Cardiac fibroblast (primary cell): Measurements from ENCODE around the gene HCFC1R1.

Experiments
- DNase-seq, 2 donors: peaks; one replicate each; pipeline versions ENCODE4 v3.0.0 to v3.0.0-alpha.2; 2010; ENCODE audit warnings: low read depth in 2 of 2
- H3K4me3 ChIP-seq, 2 donors: replicated peaks in 1 of 2; 1 replicate in 1 of 2; 2 replicates in 1 of 2; pipeline ENCODE4 v1.5.1; 2011; ENCODE audit warnings: low read depth in 2 of 2, low read length in 2 of 2, mild to moderate bottlenecking in 2 of 2, moderate library complexity in 1 of 2
- CTCF ChIP-seq: IDR thresholded peaks from one replicate; pipeline ENCODE4 v1.5.1; 2011; ENCODE audit warnings: low read depth, mild to moderate bottlenecking, low read length, inconsistent platforms

HCFC1R1 gene

GRCh38 chr16:2983706-2984136 is 40.0 kb downstream of the HCFC1R1 start:
- peak overlapping the region; percentile 13 to 33 for H3K4me3 ChIP-seq

DNA sequence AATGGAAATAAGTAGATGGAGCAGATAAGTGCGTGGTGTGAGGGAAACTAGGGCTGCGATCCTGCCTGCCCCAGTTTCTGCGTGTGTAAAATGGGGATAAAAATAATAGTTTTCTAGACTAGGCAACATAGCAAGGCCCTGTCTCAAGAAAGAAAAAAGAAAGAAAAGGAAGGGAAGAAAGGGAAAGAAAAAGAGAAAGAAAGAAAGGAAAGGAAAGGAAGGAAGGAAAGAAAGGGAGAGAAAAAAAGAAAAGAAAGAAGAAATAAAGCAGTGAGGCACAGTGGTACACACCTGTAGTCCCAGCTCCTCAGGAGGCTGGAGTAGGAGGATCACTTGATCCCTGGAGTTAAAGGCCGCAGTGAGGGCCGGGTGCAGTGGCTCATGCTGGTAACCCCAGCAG is 41.3 kb downstream of the HCFC1R1 start:
- TF ChIP-seq CTCF: no peak
- no peak overlapping the region for H3K4me3 ChIP-seq
- no peak for DNase-seq

More at GRCh38 chr16:2983706-2984136, 40.0 kb downstream of the HCFC1R1 start:
- DNase-seq: peak; percentile 74 to 82
- TF ChIP-seq CTCF: peak; percentile 44

- no peak overlapping the region for H3K4me3 ChIP-seq
- TF ChIP-seq CTCF: no peak
- no peak for DNase-seq
These were observed 41.9 kb downstream of the HCFC1R1 start for GRCh38 chr16:2981899-2982250.

DNA sequence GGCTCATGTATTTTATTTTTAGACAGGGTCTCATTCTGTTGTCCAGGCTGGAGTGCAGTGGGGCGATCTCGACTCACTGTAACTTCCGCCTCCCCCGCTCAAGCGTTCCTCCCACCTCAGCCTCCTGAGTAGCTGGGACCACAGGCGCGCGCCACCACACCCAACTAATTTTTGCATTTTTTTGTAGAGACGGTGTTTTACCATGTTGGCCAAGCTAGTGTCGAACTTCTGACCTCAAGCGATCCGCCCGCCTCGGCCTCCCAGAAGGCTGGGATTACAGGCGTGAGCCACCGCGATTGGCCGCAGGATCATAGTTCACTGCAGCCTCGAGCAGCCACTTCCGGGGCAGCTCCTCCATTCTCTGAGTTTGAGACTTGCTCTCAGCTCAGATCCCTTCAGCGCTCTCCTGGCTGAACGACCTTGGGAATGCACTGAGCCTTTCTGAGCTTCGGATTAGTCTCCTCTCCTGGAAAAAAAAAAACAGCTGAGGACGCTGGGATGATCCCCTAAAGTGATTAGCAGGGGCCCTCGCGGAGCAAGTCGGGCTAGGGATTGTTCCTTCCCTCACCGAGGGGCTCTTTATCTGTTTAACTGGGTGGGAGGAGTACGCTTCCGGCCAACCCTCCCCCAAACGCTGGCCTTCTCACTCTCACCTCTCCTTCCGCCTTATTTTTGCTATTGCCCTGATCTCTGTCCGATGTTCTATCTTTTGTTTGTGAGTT is 42.4 kb downstream of the HCFC1R1 start:
- DNase-seq: peak in 1 of 2 donors; percentile 23
- H3K4me3 ChIP-seq: peak overlapping the region in 1 of 2 donors; percentile 71
- no peak for TF ChIP-seq CTCF

GRCh38 chr16:2980227-2981176 is 43.2 kb downstream of the HCFC1R1 start, which contains the start of gene PKMYT1:
PKMYT1 (minus strand) TSS chr16:2980446; CDS start chr16:2979657, 789 bp downstream.
- peak; percentile 82 to 89 for DNase-seq
- no peak for TF ChIP-seq CTCF
- peak within 1 kb of the TSS; percentile 66 to 71 for H3K4me3 ChIP-seq

DNA sequence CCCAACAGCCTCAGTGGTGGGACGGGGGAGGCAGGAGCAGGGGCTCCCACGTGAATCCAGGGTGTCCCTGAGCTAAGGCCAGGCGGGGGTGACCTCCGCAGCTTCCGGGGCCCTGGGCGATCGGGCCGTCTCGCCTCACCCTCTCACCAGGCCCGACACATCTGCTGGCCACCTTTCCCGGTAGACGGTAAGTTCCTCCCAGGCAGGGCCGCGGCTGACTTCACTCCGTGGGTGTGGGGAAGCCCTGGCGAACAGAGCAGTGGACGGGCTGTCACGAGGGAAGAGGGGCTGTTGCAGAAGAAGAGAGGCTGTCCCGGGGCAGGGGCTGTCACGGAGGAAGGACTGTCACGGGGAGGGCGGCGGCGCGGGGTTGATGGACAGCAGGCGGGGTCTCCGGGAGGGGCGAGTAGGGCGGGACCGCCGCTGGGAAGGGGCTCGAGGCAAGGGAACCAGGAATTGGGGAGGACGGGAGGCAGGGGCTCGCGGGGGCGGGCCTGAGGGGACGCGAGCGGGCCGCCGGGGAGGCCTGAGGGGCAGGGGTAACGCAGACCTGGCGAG is 44.0 kb downstream of the HCFC1R1 start:
- H3K4me3 ChIP-seq: peak overlapping the region; percentile 54 to 71
- no peak for TF ChIP-seq CTCF
- no peak for DNase-seq
